SU-DHL-6 (cell line): ENCODE data around the gene C5orf15.

Experiments
- EZH2phosphoT487 ChIP-seq: fragments of 200-600 bp; sonication (generic), shearing (Covaris generic); conservative IDR thresholded peaks from 2 replicates; pipeline ENCODE4 v1.6.1; 2018; ENCODE audit warnings: mild to moderate bottlenecking, antibody characterized with exemption, low read length, moderate library complexity, mixed read lengths
- TF ChIP-seq, protein P1 (sequence below): fragments of 200-600 bp; sonication (generic); IDR thresholded peaks from one replicate; pipeline ENCODE4 v1.5.1; 2017; ENCODE audit warnings: antibody characterized with exemption, mild to moderate bottlenecking, low read length, moderate library complexity; ENCODE audit not compliant: insufficient read depth, poor library complexity, severe bottlenecking

DNA sequence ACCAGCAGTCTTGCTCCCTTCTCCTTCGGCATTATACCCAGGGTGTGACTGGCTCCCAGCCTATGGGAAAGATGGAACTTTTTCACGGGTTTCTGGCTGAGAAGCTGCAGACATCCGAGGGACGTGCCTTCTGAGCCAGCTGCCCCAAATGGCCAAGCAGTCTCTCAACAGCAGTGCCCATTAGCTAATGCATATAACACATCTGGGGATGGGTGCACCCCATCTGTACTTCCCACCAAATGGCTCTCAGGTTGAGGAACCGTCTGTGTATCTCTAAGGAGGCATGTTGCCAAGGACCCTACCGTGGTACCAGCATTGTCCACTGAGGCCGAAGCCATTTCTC, 25.0 kb downstream of the C5orf15 start:
- TF ChIP-seq, protein P1, sequence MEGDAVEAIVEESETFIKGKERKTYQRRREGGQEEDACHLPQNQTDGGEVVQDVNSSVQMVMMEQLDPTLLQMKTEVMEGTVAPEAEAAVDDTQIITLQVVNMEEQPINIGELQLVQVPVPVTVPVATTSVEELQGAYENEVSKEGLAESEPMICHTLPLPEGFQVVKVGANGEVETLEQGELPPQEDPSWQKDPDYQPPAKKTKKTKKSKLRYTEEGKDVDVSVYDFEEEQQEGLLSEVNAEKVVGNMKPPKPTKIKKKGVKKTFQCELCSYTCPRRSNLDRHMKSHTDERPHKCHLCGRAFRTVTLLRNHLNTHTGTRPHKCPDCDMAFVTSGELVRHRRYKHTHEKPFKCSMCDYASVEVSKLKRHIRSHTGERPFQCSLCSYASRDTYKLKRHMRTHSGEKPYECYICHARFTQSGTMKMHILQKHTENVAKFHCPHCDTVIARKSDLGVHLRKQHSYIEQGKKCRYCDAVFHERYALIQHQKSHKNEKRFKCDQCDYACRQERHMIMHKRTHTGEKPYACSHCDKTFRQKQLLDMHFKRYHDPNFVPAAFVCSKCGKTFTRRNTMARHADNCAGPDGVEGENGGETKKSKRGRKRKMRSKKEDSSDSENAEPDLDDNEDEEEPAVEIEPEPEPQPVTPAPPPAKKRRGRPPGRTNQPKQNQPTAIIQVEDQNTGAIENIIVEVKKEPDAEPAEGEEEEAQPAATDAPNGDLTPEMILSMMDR = no peak
- no peak for TF ChIP-seq EZH2phosphoT487
